Skeletal muscle satellite cell (primary cell): ENCODE data around the gene NEK9. TPM values are rescaled to one million over a fixed set of nuclear protein-coding genes. Genes with fewer than 3 reads are reported as not detected.

Source experiments
- small RNA-seq: library from RNA; depleted of rRNA; stranded (forward); fragments of <200 nt; gene quantifications from one replicate; pipeline ENCODE3, GENCODE V24; 2012

NEK9 gene

Small RNA genes within 50 kb of the gene (small RNA-seq; reads per million reads assigned to genes)
- gene HIF1AP1 = not detected
